GM19023 (cell line): ENCODE data around the gene GSTM3.
"Not testable (repeated sequence)": the region's sequence is repeated elsewhere in the genome, so short reads cannot be mapped to it uniquely, and the experiment has no call there.

Experiments used
- ATAC-seq: cut with Tn5 transposase; IDR thresholded peaks from one replicate; pipeline ENCODE4 v1.9.1; 2021; ENCODE audit warnings: mild to moderate bottlenecking, moderate library complexity; ENCODE audit not compliant: unreplicated experiment

GSTM3 gene

GRCh38 chr1:109762821-109763645, 22.2 kb upstream of the GSTM3 start:
- no peak for ATAC-seq

DNA sequence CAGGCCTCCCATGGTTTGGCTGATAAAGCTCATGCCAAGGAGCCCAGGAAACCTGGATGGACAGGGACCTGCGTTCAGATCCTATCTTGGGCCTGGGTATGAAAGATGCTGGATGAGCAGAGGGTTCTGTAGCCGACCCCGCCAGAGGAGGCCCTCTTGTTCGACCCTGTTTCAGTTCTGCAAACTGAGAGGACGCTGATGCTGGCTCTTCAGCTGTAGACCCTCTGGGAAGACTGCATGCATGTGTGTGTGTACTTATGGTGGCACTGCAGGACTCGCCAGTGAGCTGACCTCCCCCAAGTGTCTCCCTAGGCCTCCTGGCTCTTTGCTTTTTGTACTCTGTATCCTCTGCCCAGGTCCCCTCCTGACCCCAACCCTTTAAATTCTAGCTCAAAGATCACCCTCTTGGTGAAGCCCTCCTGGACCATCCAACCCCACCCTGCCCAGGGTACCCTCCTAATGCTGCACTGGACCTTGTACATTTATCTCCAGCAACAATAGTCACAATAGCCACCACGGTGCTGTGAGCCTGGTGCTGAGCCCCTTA, 21.3 kb upstream of the GSTM3 start:
- no peak for ATAC-seq

GRCh38 chr1:109761227-109762038, 20.6 kb upstream of the GSTM3 start:
- no peak for ATAC-seq

DNA sequence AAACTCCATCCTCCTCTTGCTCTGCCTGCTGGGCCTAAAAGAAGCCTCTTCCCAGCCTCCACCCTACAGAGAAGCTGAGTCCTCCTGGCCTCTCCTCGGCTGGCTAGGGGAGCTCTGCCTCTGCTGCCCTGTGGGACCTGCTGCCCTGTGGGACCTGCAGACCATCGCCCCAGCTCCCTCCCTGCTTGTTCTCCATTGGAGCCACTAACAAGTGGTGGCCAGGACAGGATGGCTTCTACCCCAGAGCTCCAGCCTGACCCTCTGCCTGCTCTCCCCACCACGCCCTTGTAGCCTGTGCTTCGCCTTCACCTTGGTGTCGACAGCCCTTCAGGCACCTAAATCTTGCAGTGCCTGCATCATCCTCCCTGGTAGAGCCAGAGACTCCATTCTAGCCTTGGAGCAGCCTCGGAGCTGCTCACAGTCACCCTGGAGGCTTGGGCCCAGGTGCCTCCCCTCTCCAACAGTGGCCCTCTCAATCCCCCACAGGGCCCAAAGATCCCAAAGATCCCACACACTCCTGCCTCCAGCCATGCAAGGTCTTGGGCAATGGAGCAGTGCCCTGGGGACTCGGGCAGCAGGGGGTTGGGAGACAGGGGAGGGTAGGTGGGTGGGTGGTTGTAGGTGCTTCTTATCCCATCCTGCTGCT, 19.9 kb upstream of the GSTM3 start:
- ATAC-seq, result no peak

DNA sequence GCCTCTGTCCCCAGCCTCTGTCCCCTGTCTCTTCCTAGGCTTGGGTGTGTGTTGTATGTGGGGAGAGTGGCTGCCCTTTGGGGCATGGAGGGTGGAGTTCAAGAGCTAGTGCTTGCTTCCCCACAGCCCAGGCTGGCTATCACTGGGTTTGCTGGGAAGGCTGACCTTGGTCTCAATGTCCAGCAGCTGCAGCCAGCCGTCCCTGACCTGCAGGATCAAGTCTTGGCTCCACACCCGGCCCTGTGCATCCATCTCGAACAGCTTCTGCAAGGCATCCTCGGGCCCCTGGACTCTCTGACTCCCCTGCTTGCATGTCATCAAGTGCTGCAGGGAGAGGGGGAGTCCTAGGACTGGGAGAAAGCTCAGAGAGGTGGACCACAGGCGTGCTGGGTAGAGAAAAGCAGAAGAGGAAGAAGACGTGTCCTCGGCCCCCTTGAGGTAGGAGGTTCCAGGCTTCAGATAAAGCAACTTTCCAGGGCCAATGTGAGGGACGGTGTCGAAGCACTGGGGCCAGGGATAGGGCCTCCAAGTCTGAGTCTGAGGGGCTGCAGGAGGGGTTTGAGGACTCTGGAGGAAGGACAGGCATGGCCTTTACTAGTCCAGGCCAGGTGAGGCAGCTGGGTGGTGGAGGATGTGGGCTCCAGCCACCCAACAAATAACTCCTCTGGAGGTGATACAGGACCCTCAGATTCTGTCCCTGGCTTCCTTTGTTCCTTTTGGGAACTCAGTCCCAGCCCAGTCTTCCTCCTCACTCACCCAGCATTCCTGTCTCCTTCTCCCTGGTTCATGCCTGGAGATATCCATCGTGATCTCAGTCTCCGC, 18.9 kb upstream of the GSTM3 start:
- no peak for ATAC-seq

DNA sequence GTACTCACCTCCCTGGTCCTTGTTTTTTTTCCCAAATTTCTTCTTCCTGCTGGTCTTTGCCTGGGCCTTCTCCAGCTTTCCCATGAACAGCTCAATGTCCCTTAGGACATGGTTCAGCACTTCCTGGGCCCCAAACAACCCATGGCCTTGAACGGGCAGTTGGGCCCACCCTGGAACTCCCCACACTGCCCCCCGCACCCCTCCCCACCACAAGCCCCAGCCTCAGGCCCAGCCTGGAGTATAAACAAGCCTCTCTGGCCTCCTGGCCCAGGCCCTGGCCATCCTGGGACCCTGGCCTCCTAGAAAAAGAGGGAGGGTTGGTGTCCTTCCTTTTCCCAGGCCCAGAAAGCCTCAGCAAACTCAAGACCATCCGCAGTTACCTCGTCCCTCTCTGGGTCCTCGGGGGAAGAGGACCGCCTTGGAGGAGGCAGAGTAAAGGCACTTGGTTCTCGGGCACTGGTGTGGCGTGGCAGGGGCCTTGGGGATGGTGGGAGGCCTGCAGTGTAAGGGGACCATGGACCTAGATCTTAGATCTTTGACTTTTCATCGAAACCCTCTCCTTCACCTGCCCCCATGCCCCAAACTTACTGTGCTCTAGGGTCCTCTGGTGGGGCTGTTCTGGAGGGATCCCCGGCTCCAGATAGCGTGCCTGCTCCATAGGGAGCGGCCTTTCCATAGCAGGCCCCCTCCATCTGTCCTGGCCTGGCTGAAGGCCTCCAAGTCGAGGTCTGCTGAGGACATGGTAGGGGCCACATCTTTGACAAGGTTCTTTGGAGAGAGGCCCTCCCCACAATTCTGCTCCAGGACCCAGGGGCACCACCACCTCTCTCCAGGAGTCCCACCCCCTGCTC, 17.3 kb upstream of the GSTM3 start:
- no peak for ATAC-seq

DNA sequence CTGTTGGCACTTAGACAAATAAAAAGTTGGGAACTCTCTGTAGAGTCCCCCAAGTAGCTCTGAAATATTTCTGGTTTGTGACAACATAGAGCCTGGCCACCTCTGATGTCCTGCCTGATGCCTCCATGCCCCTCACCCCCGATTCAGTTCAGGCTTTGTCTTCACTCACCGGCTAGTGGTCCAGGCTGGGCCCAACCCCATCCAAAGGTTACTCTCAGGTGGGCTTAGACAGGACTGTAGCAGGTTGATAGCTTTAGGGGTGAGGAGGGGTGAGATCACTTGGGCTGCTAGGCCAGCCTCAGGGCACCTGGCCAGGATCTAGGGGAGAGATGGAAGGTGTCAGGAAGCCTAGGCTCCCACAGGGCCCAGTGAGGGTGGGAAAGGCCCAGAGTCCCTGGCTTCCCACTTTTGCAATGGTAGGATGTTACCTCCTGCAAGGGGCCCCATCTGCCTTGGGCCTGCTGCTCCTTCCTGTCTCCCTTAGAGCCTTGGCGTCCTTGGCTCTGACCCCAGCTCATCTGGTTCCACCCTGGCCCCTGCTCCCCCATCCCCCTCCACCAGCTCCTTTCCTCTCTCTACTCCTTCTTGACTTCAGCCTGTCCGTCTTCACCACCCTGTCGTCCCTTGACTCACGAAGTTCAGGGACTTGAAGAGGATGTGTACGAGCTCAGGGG, 16.1 kb upstream of the GSTM3 start:
- no peak for ATAC-seq

DNA sequence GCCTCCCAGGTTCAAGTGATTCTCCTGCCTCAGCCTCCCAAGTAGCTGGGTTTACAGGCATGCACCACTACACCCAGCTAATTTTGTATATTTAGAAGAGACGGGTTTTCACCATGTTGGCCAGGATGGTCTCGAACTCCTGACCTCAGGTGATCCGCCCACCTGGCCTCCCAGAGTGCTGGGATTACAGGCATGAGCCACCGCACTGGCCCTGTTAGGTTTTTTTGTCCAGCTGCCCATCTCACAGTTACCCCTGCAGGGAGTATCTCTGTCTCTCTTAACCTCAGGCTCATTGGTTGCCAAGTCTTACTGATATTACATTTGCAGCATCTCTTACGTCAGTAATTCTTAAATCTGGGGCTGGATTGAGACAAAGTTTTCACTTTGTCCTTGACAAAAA, 15.5 kb upstream of the GSTM3 start:
- not testable (repeated sequence) for ATAC-seq

DNA sequence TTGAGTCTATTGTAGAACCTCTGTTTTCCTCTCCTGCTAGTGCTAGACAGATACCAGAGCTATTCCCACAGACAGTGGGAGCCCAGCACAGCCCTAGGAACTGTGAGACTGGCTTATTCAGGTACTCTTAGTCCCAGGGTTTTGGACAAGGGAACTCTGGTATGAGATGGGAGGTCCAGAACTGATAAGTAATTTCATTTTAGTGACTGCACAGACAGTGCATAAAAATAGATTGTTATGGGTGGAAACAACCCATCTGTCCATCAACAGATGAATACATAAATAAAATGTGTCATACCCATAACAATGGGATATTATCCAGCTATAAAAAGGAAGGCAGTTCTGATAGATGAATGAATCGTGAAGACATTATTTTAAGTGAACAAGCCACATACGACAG, 13.9 kb upstream of the GSTM3 start:
- no peak for ATAC-seq

- no peak for ATAC-seq
These were observed 10.9 kb upstream of the GSTM3 start for GRCh38 chr1:109751531-109752260.

DNA sequence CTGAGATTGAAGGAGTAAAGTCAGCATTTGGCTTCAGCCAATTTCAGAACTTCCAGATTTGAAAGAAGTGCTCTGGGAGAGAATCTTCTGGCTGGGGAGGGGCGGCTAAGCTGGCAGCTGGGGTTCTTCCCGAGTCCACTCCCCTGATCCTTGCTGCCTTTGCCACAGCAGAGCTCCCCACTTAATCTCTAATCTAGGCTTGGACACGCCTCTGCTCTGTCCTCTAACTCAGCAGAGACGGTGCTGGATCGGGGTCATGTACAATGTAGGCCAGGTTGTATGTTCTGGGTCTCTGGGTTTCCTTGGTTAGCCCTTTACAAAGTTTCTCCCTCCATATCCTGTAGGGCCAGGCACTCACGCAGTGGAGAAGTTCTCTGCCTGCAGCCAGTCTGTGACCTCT, 10.1 kb upstream of the GSTM3 start:
- ATAC-seq, result no peak

- ATAC-seq, result no peak
These were observed 9.5 kb upstream of the GSTM3 start for GRCh38 chr1:109750241-109750882.

- ATAC-seq, result no peak
These were observed 8.4 kb upstream of the GSTM3 start for GRCh38 chr1:109749221-109749620.

- ATAC-seq, result not testable (repeated sequence)
These were observed 7.5 kb upstream of the GSTM3 start for GRCh38 chr1:109748311-109748710.

DNA sequence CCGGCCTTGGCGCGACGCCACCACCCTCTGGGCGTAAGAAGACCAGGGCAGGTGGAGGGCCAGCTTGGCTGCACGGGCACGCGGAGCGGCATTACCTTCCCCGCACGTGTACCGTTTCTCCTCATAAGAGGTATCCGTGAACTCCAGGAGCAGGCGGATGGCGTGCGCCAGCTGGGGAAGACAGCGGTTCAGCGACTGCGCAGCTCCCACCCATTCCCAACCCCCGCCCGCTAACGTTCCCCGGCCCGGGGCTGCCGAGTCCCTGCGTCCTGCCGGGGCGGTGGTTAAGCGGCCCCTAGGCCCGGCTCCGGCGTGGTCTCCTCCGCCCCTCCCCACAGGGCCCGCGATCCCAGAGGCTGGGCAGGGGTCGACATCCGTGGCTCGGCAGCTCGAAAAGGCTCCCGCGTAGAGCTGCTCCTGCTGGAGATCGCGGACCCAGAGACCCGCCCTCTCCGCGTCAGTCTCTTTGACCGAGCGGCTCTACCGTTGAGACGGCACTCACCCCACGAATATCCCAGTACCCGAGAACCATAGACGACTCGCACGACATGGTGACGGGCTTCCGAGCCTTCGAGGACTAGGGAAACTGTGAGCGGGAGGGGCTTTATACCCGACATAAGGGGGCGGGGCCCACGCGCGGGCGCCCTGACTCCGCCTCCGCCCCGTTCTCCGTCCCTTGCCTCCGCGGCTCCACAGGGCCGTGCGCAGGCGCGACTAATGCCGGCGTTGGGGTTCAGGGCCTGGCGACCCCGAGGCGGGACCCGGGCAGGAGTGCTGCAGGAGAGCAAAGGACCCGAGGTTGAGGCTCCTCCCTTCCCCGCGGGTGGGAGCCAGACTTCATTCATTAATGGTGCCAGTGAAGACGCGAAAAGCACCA, 862 bp downstream of the GSTM3 start:
- ATAC-seq, result peak; percentile 90

GRCh38 chr1:109733236-109733870, 7.5 kb downstream of the GSTM3 start:
- no peak for ATAC-seq
